Spleen (tissue), 13 donors: ENCODE results near the gene SARS2. TPM values are rescaled to one million over a fixed set of nuclear protein-coding genes. Genes with fewer than 3 reads are reported as not detected.
A peak's percentile ranks its signal among the peaks of the same experiment; 100 is the strongest.

Source experiments
- DNase-seq: peaks from one replicate; pipeline ENCODE4 v3.0.0-alpha.2; 2020
- H3K27ac ChIP-seq, 8 donors: fragments of 200-600 bp; sonication (generic) in 7 of 8; 1 replicate in 4 of 8; 2 replicates in 4 of 8; pipeline versions ENCODE4 v1.5.0 to v1.8.0; 2016 to 2021; ENCODE audit warnings: inconsistent platforms in 4 of 8, mild to moderate bottlenecking in 4 of 8, moderate library complexity in 1 of 8
- H3K27me3 ChIP-seq, 7 donors: fragments of 200-600 bp; sonication (generic) in 6 of 7; replicated peaks in 1 of 7; 1 replicate in 4 of 7; 2 replicates in 3 of 7; pipeline versions ENCODE4 v1.5.0 to v1.8.0; 2016 to 2021; ENCODE audit warnings: inconsistent platforms in 3 of 7, mild to moderate bottlenecking in 1 of 7
- H3K36me3 ChIP-seq, 6 donors: fragments of 200-600 bp; sonication (generic) in 5 of 6; 1 replicate in 4 of 6; 2 replicates in 2 of 6; pipeline versions ENCODE4 v1.5.0 to v1.8.0; 2016 to 2021; ENCODE audit warnings: inconsistent platforms in 2 of 6
- H3K4me1 ChIP-seq, 6 donors: fragments of 200-600 bp; sonication (generic) in 5 of 6; 1 replicate in 3 of 6; 2 replicates in 3 of 6; pipeline versions ENCODE4 v1.5.0 to v1.8.0; 2016 to 2021; ENCODE audit warnings: inconsistent platforms in 3 of 6
- H3K4me3 ChIP-seq, 8 donors: fragments of 200-600 bp; sonication (generic) in 7 of 8; 1 replicate in 4 of 8; 2 replicates in 4 of 8; pipeline versions ENCODE4 v1.5.0 to v1.8.0; 2016 to 2021; ENCODE audit warnings: inconsistent platforms in 4 of 8, mild to moderate bottlenecking in 4 of 8, moderate library complexity in 2 of 8
- H3K9me3 ChIP-seq, 8 donors: fragments of 200-600 bp; sonication (generic) in 7 of 8; 1 replicate in 4 of 8; 2 replicates in 4 of 8; pipeline versions ENCODE4 v1.5.0 to v1.8.0; 2016 to 2021; ENCODE audit warnings: inconsistent platforms in 4 of 8
- CTCF ChIP-seq, 11 experiments: fragments of 200-600 bp in 7 of 11; fragments of 450-650 bp in 4 of 11; sonication (generic) in 4 of 11; IDR thresholded peaks in 8 of 11; conservative IDR thresholded peaks in 3 of 11; 1 replicate in 7 of 11; 2 replicates in 4 of 11; pipeline versions ENCODE4 v1.4.0 to v1.8.0; 2016 to 2021; ENCODE audit warnings: antibody characterized with exemption in 11 of 11, inconsistent platforms in 4 of 11, mild to moderate bottlenecking in 1 of 11
- POLR2A ChIP-seq, 3 donors: fragments of 450-650 bp; IDR thresholded peaks; one replicate each; pipeline ENCODE4 v1.5.1; 2017; ENCODE audit warnings: antibody characterized with exemption in 3 of 3, mild to moderate bottlenecking in 1 of 3
- POLR2AphosphoS5 ChIP-seq, 3 donors: sonication (generic); formaldehyde crosslinking; IDR thresholded peaks; one replicate each; pipeline ENCODE4 v1.5.1; 2017; ENCODE audit warnings: antibody characterized with exemption in 3 of 3
- WGBS, 5 donors: extraction: QIAGEN DNeasy Blood & Tissue Kit in 3 of 5; methylation state at CpG; one replicate each; pipeline versions ENCODE4 v1.1.5 to v1.1.7; 2013 to 2018; 5-methylcytosine and 5-hydroxymethylcytosine counted together
- intact Hi-C: fragments of 100-400 bp; cut with DNase I; formaldehyde crosslinking; loops from one replicate; pipeline ENCODE4 v1.15.0; 2023; ENCODE audit warnings: low total_unique reads
- long read RNA-seq, 2 donors: transcript quantifications; one replicate each; lab custom pipeline, GENCODE V29; 2026
- polyA plus RNA-seq, 3 donors: library from polyadenylated mRNA; stranded (reverse); fragments of 200-250 nt; gene quantifications; one replicate each; pipeline ENCODE4 v1.2.1, GENCODE V29; 2013
- total RNA-seq, 7 donors: library from RNA; depleted of rRNA in 3 of 7; stranded (reverse); fragments of >200 nt in 3 of 7; fragmentation: NEBNext Ultra II Directional in 4 of 7; extraction: Animal tissue kit (Norgen Biotek cat#: 25700) in 4 of 7; gene quantifications; one replicate each; pipeline versions ENCODE4 v1.1.0 to v1.2.1, GENCODE V29; 2016 to 2021
- donor health status: healthy with polysubstance abuse.
- donor health status: DM: no; HTN: no; CAD: no; lungs with moderate emphysema.
- donor health status: DM: no; HTN: no; CAD: no.
- donor health status: Bipolar disorder and iron deficiency.
- donor health status: healthy.
- donor health status: DM: no; HTN: no; CAD: no.
- donor health status: DM: yes; HTN: yes; CAD: no.

The SARS2 gene
- 10 to 100 TPM; 12.5 to 37.4 (median 24.6) TPM for total RNA-seq
- polyA plus RNA-seq: 10 to 100 TPM; 25.6 to 70.3 (median 50.7) TPM
- long read RNA-seq, donor 1: 0 reads
- long read RNA-seq, donor 2, partial matches to known transcripts: 0 of 3 reads
- long read RNA-seq, donor 2, other reads (novel, unspliced or antisense): 0 of 3 reads

GRCh38 chr19:38929929-38930775 lies at the start of gene SARS2:
TSS of gene SARS2 (minus strand) at chr19:38930763. CDS start at chr19:38930736, 27 bp downstream.
- no peak for TF ChIP-seq POLR2A (IDR thresholded peaks at IDR 0.05)
- TF ChIP-seq CTCF (IDR thresholded peaks at IDR 0.05 in 8 of 11, conservative IDR thresholded peaks at IDR 0.05 in 3 of 11): peak; percentile 99 to 100 (median 100)
- TF ChIP-seq POLR2AphosphoS5 (IDR thresholded peaks at IDR 0.05): peak in 1 of 3 donors; percentile 90
- DNase-seq: peak; percentile 98
- Histone ChIP-seq H3K36me3 (peaks cover 0 to 43% (median 15%) of the 10 kb centered on the region in 6 donors), H3K27ac (peak within 1 kb of the TSS; percentile 81 to 93 (median 88)), H3K4me3 (peak within 1 kb of the TSS; percentile 51 to 82 (median 72)), H3K4me1 (peaks cover 16 to 76% (median 40%) of the 10 kb centered on the region in 6 donors), H3K27me3 (no peaks in the 10 kb centered on the region), H3K9me3 (peaks cover 0 to 7% (median 4%) of the 10 kb centered on the region in 8 donors)
- WGBS, 5 donors: 3 to 4% (median 3%) methylated on average over 43 to 49 of the region's 49 CpGs
- intact Hi-C loops: loop anchor here (10.0 kb wide), 1 partner anchor 295 kb away; no protein-coding TSS in a partner anchor

DNA sequence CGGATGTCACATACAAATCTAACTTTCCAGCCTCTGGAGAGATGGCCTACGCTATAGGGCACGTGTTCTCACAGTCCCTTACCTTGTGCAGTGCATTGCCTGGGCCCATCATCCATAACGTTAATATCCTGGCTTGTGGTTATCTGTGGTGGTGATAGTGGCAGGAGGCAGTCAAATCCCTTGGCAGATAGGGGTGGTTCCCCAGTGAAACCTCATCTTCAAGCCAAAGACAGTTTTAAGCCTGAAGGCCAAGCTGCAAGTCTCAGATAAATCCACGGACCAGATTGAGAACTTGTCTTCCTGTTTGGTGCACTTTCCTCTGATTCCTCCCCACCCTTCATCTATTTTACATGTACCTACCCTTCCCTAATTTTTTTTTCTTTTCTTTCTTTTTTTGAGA lies 49.2 kb upstream of the SARS2 start:
- DNase-seq: no peak
- H3K36me3 ChIP-seq: no peaks in the 10 kb centered on the region
- TF ChIP-seq CTCF (IDR thresholded peaks at IDR 0.05 in 8 of 11, conservative IDR thresholded peaks at IDR 0.05 in 3 of 11) (no peak), POLR2AphosphoS5 (IDR thresholded peaks at IDR 0.05) (no peak)
- 60 to 89% (median 77%) methylated on average over 5 of the region's 5 CpGs for WGBS, 5 donors
- H3K27me3 ChIP-seq: peaks cover 0 to 40% (median 18%) of the 10 kb centered on the region in 7 donors
- intact Hi-C loops: no loop called here
- no peak overlapping the region for H3K27ac ChIP-seq
- H3K4me3 ChIP-seq: no peak overlapping the region
- peaks cover 0 to 17% (median 8%) of the 10 kb centered on the region in 6 donors for H3K4me1 ChIP-seq
- peaks cover 0 to 22% (median 15%) of the 10 kb centered on the region in 8 donors for H3K9me3 ChIP-seq

- Histone ChIP-seq H3K4me1 (peaks cover 0 to 17% (median 8%) of the 10 kb centered on the region in 6 donors), H3K36me3 (no peaks in the 10 kb centered on the region), H3K27ac (no peak overlapping the region), H3K9me3 (peaks cover 0 to 22% (median 15%) of the 10 kb centered on the region in 8 donors), H3K4me3 (no peak overlapping the region), H3K27me3 (peaks cover 0 to 52% (median 18%) of the 10 kb centered on the region in 7 donors)
- no peak for TF ChIP-seq CTCF (IDR thresholded peaks at IDR 0.05 in 8 of 11, conservative IDR thresholded peaks at IDR 0.05 in 3 of 11)
- no peak for TF ChIP-seq POLR2AphosphoS5 (IDR thresholded peaks at IDR 0.05)
- TF ChIP-seq POLR2A (IDR thresholded peaks at IDR 0.05): no peak
- intact Hi-C loops: no loop called here
- 80 to 93% (median 84%) methylated on average over 3 of the region's 3 CpGs for WGBS, 5 donors
- no peak for DNase-seq
Observed at GRCh38 chr19:38978326-38978689, 47.7 kb upstream of the SARS2 start.
